Tibial nerve (tissue), 3 donors: Measurements from ENCODE around the gene CLCF1.

Experiments used
- POLR2A ChIP-seq, 2 donors: fragments of 450-650 bp; IDR thresholded peaks; one replicate each; pipeline ENCODE4 v1.6.1; 2017; ENCODE audit warnings: antibody characterized with exemption in 2 of 2, mild to moderate bottlenecking in 2 of 2, moderate library complexity in 2 of 2
- TF ChIP-seq, protein P1 (sequence below), 5 experiments: fragments of 200-600 bp in 3 of 5; fragments of 450-650 bp in 2 of 5; sonication (generic) in 3 of 5; IDR thresholded peaks; one replicate each; pipeline ENCODE4 v1.5.1; 2016 to 2019; ENCODE audit warnings: antibody characterized with exemption in 5 of 5, mild to moderate bottlenecking in 3 of 5, moderate library complexity in 2 of 5

DNA sequence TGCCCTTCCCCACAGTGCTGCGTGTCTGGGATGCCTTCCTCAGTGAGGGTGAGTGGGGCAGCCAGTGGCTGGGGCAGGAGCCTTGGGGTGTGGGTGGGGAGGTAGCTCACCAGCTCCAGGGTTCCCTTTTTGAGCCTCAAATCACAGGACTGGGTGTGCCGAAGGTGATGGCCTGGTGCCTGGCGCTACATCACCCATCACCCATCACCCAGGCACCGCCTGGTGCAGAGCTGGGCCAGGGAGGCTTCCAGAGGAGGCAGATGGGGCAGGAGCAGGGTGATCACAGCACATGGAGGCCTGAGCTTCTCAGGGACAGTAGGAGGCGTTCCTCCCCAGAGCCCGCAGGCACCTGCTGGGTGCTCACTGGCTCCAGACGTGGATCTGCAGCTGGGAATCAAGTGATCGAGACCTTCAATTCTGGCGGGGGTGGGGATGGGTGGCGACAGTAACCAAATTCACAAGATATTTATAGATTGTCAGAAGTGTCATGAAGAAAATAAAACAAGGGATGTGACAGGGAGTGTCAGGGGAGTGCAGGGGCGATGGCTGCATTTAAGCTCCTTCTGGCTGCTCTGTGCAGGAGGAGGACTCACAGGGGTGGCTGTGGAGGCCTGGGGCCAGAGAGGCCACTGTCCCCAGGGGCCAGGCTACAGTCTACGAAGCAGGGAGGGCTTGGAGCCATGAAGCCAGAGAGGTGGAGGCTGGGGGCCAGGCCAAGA is 33.7 kb upstream of the CLCF1 start:
- TF ChIP-seq, protein P1, sequence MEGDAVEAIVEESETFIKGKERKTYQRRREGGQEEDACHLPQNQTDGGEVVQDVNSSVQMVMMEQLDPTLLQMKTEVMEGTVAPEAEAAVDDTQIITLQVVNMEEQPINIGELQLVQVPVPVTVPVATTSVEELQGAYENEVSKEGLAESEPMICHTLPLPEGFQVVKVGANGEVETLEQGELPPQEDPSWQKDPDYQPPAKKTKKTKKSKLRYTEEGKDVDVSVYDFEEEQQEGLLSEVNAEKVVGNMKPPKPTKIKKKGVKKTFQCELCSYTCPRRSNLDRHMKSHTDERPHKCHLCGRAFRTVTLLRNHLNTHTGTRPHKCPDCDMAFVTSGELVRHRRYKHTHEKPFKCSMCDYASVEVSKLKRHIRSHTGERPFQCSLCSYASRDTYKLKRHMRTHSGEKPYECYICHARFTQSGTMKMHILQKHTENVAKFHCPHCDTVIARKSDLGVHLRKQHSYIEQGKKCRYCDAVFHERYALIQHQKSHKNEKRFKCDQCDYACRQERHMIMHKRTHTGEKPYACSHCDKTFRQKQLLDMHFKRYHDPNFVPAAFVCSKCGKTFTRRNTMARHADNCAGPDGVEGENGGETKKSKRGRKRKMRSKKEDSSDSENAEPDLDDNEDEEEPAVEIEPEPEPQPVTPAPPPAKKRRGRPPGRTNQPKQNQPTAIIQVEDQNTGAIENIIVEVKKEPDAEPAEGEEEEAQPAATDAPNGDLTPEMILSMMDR (IDR thresholded peaks at IDR 0.05): no peak
- no peak for TF ChIP-seq POLR2A (IDR thresholded peaks at IDR 0.05)
